Activated T-cell treated with anti-CD3 and anti-CD28 coated beads, Interleukin-2, amount 50 U/mL, for 4 hours (primary cell): Measurements from ENCODE around the gene INO80D. TPM values are rescaled to one million over a fixed set of nuclear protein-coding genes. Genes with fewer than 3 reads are reported as not detected.
"Not testable (repeated sequence)": the region's sequence is repeated elsewhere in the genome, so short reads cannot be mapped to it uniquely, and the experiment has no call there.

Experiments
- ATAC-seq, 2 donors: fragments of 200-7000 bp; cut with Tn5 transposase; one replicate each; pipeline ENCODE4 v1.10.0; 2021
- DNase-seq: peaks from one replicate; pipeline ENCODE4 v3.0.0-alpha.2; 2020
- H3K27me3 Mint-ChIP-seq: one replicate; pipeline ENCODE4 v1.8.0; 2021; ENCODE audit warnings: low read depth, mixed read lengths
- H3K36me3 Mint-ChIP-seq: one replicate; pipeline ENCODE4 v1.8.0; 2022; ENCODE audit warnings: mixed read lengths; ENCODE audit not compliant: insufficient read depth
- H3K4me1 Mint-ChIP-seq: one replicate; pipeline ENCODE4 v1.8.0; 2021; ENCODE audit warnings: low read depth, mixed read lengths
- H3K4me3 Mint-ChIP-seq: one replicate; pipeline ENCODE4 v1.8.0; 2021; ENCODE audit warnings: mild to moderate bottlenecking, moderate library complexity, mixed read lengths
- H3K9me3 Mint-ChIP-seq: one replicate; pipeline ENCODE4 v1.8.0; 2021; ENCODE audit warnings: mixed read lengths
- total RNA-seq, 3 donors: library from RNA; stranded (reverse); gene quantifications; one replicate each; pipeline ENCODE4 v1.2.1, GENCODE V29; 2021

The INO80D gene
- total RNA-seq, 3 donors from 2014 or later = 20.6 to 22.3 (median 21.4) TPM

DNA sequence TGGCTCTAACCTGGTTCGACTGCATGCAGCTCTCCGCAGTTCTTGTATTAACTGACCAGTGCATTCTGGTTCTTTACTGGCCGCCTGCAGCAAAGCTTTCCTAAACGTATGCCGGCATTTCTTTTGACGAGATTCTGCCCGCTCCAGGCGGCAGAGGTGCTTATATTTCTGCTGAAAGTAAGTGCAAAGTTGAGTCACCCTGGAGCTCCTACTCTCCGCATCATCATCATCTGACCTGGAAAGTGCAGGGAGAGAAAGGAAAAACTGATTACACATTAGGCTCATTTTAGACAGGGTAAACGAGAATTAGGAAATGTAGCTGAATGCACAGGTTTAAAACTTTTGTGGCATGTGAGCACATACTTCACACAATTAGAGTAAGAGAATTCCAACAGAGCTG, 57.9 kb downstream of the INO80D start:
- ATAC-seq (no peak), DNase-seq (no peak)
- Mint-ChIP-seq H3K4me1 (peaks cover 29% of the 10 kb centered on the region), H3K9me3 (peaks cover 7% of the 10 kb centered on the region), H3K4me3 (no peak overlapping the region), H3K27me3 (no peaks in the 10 kb centered on the region), H3K36me3 (peaks cover 45% of the 10 kb centered on the region)

DNA sequence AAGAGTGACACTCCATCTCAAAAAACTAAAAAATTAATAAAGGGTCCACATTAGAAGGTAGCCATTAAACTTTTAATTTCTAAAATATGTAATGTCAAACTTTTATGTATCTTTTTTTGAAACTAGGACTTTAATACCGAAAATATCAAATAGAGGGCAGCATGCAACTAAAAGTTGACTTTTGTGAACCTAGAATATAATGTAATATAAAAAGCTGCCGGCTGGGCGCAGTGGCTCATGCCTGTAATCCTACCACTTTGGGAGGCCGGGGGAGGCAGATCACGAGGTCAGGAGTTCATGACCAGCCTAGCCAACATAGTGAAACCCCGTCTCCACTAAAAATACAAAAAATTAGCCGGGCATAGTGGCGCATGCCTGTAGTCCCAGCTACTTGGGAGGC, 62.8 kb downstream of the INO80D start:
- Mint-ChIP-seq H3K4me3 (no peak overlapping the region), H3K27me3 (no peaks in the 10 kb centered on the region), H3K36me3 (peaks cover 21% of the 10 kb centered on the region), H3K4me1 (no peaks in the 10 kb centered on the region), H3K9me3 (no peaks in the 10 kb centered on the region)
- DNase-seq = no peak
- ATAC-seq = no peak

DNA sequence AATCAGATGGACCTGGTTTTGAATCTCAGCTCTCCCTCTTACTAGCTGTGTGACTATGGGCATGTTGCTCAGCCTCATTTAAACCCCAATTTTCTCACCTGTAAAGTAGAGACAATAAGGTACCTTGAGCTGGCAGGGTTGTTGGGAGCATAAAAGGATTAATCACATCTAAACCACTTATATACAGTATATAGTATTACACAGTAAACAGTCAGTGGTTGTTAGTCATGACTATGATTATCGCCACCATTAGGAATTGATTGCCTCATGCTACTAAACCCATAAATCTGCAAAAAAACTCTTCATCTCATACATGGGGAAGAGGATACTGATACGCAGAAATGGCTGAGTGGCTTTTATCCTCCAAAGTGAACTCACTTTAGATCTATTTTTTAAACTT, 65.8 kb downstream of the INO80D start:
- peaks cover 6% of the 10 kb centered on the region for H3K9me3 Mint-ChIP-seq
- DNase-seq (no peak), ATAC-seq (no peak)
- no peaks in the 10 kb centered on the region for H3K4me1 Mint-ChIP-seq
- no peaks in the 10 kb centered on the region for H3K27me3 Mint-ChIP-seq
- no peak overlapping the region for H3K4me3 Mint-ChIP-seq
- H3K36me3 Mint-ChIP-seq = peaks cover 37% of the 10 kb centered on the region

DNA sequence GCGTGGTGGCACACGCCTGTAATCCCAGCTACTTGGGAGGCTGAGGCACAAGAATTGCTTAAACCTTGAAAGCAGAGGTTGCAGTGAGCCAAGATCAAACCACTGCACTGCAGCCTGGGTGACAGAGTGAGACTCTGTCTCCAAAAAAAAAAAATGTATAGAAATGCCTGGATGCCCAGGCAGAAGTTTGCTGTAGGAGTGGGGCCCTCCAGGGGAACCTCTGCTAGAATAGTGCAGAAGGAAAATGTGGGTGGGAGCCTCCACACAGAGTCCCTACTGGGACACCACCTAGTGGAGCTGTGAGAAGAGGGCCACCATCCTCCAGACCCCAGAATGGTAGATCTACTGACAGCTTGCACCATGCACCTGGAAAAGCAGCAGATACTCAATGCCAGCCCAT, 70.2 kb downstream of the INO80D start:
- not testable (repeated sequence) for H3K4me1 Mint-ChIP-seq, DNase-seq, ATAC-seq, H3K9me3 Mint-ChIP-seq, H3K4me3 Mint-ChIP-seq, H3K27me3 Mint-ChIP-seq
- peaks cover 54% of the 10 kb centered on the region for H3K36me3 Mint-ChIP-seq

DNA sequence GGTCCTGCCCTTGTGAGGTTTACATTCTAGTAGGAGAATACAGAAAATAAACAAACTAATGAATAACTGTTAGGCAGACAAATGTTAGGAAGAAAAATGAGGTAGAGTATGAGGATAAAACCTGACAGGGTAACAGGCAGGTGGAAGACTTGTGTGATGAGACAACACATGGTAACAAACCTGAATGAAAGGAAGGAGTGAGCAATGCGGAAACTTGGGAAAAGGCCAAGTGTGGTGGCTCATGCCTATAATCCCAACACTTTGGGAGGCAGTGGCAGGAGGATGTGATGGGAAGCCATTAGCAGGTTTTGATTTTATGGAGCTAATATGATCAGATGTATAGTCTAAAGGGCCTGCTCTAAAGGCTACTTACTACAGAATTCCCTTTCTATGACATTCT, 74.2 kb downstream of the INO80D start:
- Mint-ChIP-seq H3K27me3 (no peaks in the 10 kb centered on the region), H3K4me1 (no peaks in the 10 kb centered on the region), H3K4me3 (no peak overlapping the region), H3K9me3 (peaks cover 5% of the 10 kb centered on the region), H3K36me3 (peaks cover 47% of the 10 kb centered on the region)
- DNase-seq (no peak), ATAC-seq (no peak)

DNA sequence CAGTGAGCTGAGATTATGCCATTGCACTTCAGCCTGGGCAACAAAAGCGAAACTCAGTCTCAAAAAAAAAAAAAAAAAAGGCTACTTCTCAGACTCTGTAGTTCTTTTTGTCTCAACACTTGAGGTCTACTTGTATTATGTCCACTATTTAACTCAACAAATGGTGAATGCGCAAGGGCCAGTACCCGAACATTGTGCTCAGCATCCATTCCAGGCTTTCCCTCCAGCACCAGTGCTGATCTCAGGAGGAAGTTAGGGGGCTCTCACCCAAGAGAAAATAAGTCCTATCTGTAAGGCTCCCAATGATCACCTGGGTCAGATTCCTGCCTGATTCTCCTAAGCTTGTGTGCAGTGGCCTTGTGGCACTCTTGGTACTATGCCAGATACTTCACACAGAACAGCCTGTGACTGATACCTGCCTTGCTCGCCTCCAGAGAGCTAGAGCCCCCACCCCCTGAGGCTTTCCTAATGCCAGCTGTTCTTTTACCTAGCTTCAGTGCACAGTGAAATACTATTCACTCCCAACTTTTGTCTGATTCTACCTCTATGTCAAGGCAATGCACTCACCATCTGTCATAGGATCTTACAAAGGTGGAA, 74.9 kb downstream of the INO80D start:
- ATAC-seq (no peak), DNase-seq (no peak)
- H3K9me3 Mint-ChIP-seq = no peaks in the 10 kb centered on the region
- H3K36me3 Mint-ChIP-seq = peaks cover 41% of the 10 kb centered on the region
- no peaks in the 10 kb centered on the region for H3K27me3 Mint-ChIP-seq
- H3K4me1 Mint-ChIP-seq = no peaks in the 10 kb centered on the region
- no peak overlapping the region for H3K4me3 Mint-ChIP-seq

DNA sequence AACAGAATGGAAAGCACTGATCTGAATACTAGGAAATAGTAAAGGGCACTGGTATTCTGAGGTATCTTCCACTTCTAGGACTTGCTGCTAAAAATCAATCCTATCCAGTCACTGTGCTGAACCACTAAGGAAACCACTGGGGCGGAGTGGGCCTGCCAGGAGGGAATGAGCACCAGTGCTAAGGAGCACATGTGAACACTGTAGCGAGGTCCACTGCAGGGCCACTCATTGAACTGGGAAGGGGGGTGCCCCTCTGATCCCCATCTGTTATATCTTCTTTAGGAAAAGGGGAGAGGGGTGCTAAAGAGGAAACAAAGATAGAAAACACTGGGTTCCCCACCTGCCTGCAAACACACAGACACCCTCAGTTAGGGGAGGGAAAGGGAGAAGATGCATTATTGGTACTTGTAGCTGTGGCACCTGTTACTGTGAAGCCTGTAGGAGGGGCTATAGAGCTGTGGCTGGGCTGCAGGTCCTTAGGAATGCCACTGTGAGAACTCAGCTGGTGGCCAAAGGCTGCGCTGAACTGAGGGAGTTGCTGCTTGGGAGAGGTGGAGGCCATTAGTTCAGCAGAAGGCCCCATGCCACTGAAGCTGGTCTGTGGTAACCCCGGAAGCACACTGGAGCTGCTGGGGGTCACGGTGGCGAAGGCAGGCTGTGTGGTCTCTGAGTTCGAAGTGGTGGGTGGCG, 81.8 kb downstream of the INO80D start:
- H3K36me3 Mint-ChIP-seq = peaks cover 55% of the 10 kb centered on the region
- H3K27me3 Mint-ChIP-seq = no peaks in the 10 kb centered on the region
- no peaks in the 10 kb centered on the region for H3K9me3 Mint-ChIP-seq
- ATAC-seq (peak in 1 of 2 donors; percentile 14), DNase-seq (no peak)
- H3K4me1 Mint-ChIP-seq = no peaks in the 10 kb centered on the region
- no peak overlapping the region for H3K4me3 Mint-ChIP-seq

DNA sequence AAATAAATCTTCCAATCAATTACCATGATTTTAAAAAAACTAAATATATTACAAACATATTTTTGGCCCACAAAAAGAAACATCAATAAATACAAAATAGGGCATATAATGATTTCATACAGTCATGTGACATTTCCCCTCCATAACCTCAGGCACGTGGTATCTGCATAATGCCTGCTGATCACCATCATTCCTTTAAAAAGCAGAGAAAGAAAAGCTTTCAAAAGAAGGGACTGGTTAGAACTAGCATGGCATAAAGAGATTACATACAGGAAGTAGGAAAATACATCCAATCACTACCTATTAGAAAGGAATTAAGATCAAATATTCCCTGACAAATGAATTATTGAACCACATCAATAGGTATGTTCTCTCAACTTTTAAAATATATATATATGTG, 83.5 kb downstream of the INO80D start:
- no peaks in the 10 kb centered on the region for H3K9me3 Mint-ChIP-seq
- H3K27me3 Mint-ChIP-seq = no peaks in the 10 kb centered on the region
- H3K36me3 Mint-ChIP-seq = peaks cover 55% of the 10 kb centered on the region
- no peak overlapping the region for H3K4me3 Mint-ChIP-seq
- peaks cover 2% of the 10 kb centered on the region for H3K4me1 Mint-ChIP-seq
- ATAC-seq = no peak
- DNase-seq = no peak

DNA sequence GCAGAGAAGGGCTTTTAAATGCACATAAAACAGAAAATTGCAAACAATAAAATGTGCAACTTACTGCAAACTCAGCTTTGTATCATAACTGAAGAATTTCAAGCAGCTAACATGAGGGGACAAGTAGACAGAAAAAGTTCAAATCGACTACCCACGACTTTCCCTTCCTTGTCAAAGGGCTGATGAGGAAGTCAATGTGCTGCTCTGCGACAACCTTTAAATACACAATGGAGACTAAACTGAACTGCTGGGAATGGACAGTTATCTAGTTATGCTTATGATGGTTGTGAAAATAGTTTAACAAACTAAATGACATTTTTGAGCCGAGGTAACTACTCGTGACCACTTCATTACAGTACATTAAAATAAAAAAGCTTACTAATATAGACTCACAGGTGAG, 84.1 kb downstream of the INO80D start:
- Mint-ChIP-seq H3K9me3 (no peaks in the 10 kb centered on the region), H3K4me1 (peaks cover 2% of the 10 kb centered on the region), H3K27me3 (no peaks in the 10 kb centered on the region), H3K36me3 (peaks cover 51% of the 10 kb centered on the region), H3K4me3 (no peak overlapping the region)
- ATAC-seq = no peak
- DNase-seq = no peak

DNA sequence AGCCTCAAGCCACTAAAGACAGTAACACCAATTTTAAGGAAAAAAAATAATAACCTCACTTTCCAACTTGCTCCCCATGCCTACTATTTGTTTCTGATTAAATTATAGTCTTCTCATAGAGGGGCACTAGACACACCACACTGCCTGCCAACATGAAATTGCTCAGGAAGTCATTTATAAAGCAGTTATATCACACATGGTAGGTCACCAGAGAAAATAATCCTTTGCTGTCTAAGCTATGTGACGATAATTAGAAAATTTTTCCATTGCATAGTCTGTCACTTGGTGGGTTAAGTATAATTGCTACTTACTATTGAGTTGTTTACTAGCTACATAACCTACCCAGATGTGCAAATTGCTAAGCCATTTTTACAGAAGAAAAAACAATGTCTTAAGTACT, 85.2 kb downstream of the INO80D start:
- H3K36me3 Mint-ChIP-seq = peaks cover 46% of the 10 kb centered on the region
- DNase-seq (no peak), ATAC-seq (no peak)
- H3K27me3 Mint-ChIP-seq = no peaks in the 10 kb centered on the region
- H3K4me1 Mint-ChIP-seq = peaks cover 2% of the 10 kb centered on the region
- no peak overlapping the region for H3K4me3 Mint-ChIP-seq
- no peaks in the 10 kb centered on the region for H3K9me3 Mint-ChIP-seq

DNA sequence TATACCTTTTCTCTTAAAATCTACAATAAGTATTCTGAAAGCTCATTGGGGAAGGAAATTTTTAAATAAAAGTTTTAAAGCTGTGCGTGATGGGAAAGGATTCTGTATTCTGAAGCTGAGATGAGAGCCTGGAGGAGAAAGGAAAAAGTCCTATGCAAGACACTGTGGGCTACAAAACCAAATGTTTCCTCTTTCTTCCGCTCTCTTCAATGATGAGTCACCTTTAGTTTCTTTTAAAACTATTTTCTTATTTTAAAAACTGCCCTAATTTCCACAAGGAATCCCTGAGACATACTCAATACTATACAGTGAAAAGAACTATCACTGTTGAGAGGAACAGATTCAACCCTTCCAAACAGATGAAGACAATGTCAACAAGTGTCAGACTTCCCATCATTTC, 87.4 kb downstream of the INO80D start:
- Mint-ChIP-seq H3K4me3 (no peak overlapping the region), H3K4me1 (peaks cover 2% of the 10 kb centered on the region), H3K36me3 (peaks cover 35% of the 10 kb centered on the region), H3K9me3 (no peaks in the 10 kb centered on the region), H3K27me3 (no peaks in the 10 kb centered on the region)
- ATAC-seq = no peak
- DNase-seq = no peak

DNA sequence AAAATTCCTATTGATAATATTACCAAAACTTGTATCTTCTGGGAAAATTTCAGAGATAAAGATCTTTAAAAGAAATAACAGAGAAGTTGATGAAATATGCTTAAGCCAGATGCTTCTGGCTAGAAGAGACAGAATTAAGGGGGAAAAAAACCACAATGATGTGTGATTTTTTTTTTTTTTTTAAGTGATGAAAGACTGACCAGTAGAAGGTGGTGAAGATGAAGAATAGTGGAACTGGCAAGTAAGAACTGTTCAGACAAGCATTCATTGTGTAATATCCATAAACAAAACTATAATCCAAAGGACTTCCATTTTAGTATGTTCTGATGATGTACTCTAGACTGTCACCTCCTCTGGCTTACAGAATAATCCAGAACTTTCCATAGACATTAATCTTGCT, 89.8 kb downstream of the INO80D start:
- Mint-ChIP-seq H3K27me3 (no peaks in the 10 kb centered on the region), H3K4me1 (peaks cover 2% of the 10 kb centered on the region), H3K36me3 (peaks cover 32% of the 10 kb centered on the region), H3K9me3 (no peaks in the 10 kb centered on the region), H3K4me3 (no peak overlapping the region)
- ATAC-seq (no peak), DNase-seq (no peak)

DNA sequence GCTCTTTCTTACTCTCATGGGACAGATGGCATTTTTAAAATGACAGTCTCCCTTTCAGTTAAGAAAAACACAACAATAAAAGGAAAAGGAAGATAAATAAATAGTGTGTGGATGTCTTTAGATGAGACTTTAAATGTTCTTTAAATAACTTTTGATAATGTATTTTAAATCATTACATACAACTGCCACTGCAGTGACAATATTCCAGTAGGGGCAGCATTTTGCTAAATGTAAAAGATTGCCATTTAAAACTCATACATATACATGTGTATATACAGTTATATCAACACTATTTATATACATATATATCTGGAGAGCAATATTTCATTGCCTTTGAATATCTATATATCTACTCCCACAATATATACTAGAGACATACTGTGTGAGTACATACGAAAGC, 90.7 kb downstream of the INO80D start:
- Mint-ChIP-seq H3K36me3 (peaks cover 30% of the 10 kb centered on the region), H3K4me3 (no peak overlapping the region), H3K27me3 (no peaks in the 10 kb centered on the region), H3K9me3 (no peaks in the 10 kb centered on the region), H3K4me1 (peaks cover 2% of the 10 kb centered on the region)
- DNase-seq (no peak), ATAC-seq (no peak)

DNA sequence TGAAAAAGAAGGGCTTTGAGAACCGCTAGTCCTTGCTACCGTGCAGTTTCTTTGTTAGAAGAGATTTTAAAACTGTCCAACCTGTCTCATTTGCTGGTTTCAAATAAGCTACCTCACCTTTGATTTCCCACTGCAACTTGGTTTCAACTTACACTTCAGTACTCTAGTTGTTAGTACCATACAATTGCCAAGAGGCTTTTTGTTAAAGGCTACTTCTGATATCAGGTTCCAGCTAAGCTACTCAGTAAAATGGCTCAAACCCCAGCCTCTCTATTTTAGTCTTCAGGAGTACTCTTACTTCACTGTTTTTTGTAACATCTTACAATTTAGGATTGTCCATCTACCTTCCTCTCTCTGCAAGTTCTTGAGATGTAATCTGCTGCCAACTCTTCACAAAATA, 91.6 kb downstream of the INO80D start:
- H3K27me3 Mint-ChIP-seq = no peaks in the 10 kb centered on the region
- peaks cover 22% of the 10 kb centered on the region for H3K36me3 Mint-ChIP-seq
- no peak overlapping the region for H3K4me3 Mint-ChIP-seq
- peaks cover 2% of the 10 kb centered on the region for H3K4me1 Mint-ChIP-seq
- ATAC-seq = no peak
- no peaks in the 10 kb centered on the region for H3K9me3 Mint-ChIP-seq
- DNase-seq = no peak

DNA sequence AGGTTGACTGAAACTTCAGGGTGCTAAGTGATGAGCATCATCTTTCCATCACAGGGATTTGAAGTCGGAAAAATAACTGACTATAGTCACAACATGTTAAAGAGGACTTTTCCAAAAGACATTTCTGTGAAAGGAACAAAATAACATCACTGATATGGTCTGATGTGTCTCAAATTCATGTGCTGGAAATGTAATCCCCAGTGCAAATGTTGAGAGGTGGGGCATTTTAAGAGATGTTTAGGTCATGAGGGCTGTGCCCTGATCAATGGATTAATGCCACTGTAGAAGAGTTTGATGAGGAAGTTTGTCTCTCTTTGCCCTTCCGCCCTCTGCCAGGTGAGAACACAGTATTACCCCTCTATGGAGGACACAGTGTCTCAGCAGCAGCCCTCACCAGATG, 95.9 kb downstream of the INO80D start:
- Mint-ChIP-seq H3K36me3 (peaks cover 16% of the 10 kb centered on the region), H3K4me3 (no peak overlapping the region), H3K9me3 (no peaks in the 10 kb centered on the region), H3K4me1 (no peaks in the 10 kb centered on the region), H3K27me3 (no peaks in the 10 kb centered on the region)
- ATAC-seq = no peak
- no peak for DNase-seq
